ENCODE results near the gene NDUFA8. TPM values are rescaled to one million over a fixed set of nuclear protein-coding genes. Genes with fewer than 3 reads are reported as not detected.

Gene NDUFA8
- total RNA-seq, 1 donor from 2014 or later, result 32.4 TPM

GRCh38 chr9:122155796-122156195 is 3.8 kb downstream of the NDUFA8 start:
- no peaks in the 10 kb centered on the region for H3K9me3 ChIP-seq
- H3K36me3 ChIP-seq, result peaks cover 0 to 13% of the 10 kb centered on the region in 2 donors
- H3K4me1 ChIP-seq, result peaks cover 30% of the 10 kb centered on the region
- DNase-seq (ENCODE audit: extremely low spot score in 2 of 2), result no peak
- no peak overlapping the region for H3K27ac ChIP-seq
- no peak overlapping the region for H3K4me3 ChIP-seq
- intact Hi-C loops (cut with DNase I), result no loop called here
- no peak for TF ChIP-seq POLR2AphosphoS5 (IDR thresholded peaks at IDR 0.05; ENCODE audit: insufficient read depth in 1 of 2, low read depth in 1 of 2)
- TF ChIP-seq CTCF (IDR thresholded peaks at IDR 0.05), result no peak
- TF ChIP-seq POLR2A (IDR thresholded peaks at IDR 0.05), result no peak
- H3K27me3 ChIP-seq, result no peaks in the 10 kb centered on the region

GRCh38 chr9:122151267-122151828 is 8.2 kb downstream of the NDUFA8 start:
- no peaks in the 10 kb centered on the region for H3K9me3 ChIP-seq
- peaks cover 8% of the 10 kb centered on the region for H3K4me1 ChIP-seq
- peaks cover 0 to 39% of the 10 kb centered on the region in 2 donors for H3K36me3 ChIP-seq
- DNase-seq (ENCODE audit: extremely low spot score in 2 of 2), result no peak
- no peak for TF ChIP-seq POLR2A (IDR thresholded peaks at IDR 0.05)
- no peak for TF ChIP-seq POLR2AphosphoS5 (IDR thresholded peaks at IDR 0.05; ENCODE audit: insufficient read depth in 1 of 2, low read depth in 1 of 2)
- no peak for TF ChIP-seq CTCF (IDR thresholded peaks at IDR 0.05)
- H3K27me3 ChIP-seq, result no peaks in the 10 kb centered on the region
- no peak overlapping the region for H3K27ac ChIP-seq
- H3K4me3 ChIP-seq, result no peak overlapping the region
- intact Hi-C loops (cut with DNase I), result no loop called here

- Histone ChIP-seq H3K27me3 (no peaks in the 10 kb centered on the region), H3K36me3 (peaks cover 0 to 57% of the 10 kb centered on the region in 2 donors)
- intact Hi-C loops (cut with DNase I), result no loop called here
Observed at GRCh38 chr9:122145592-122145863, 14.1 kb downstream of the NDUFA8 start.

GRCh38 chr9:122144836-122145591 is 14.6 kb downstream of the NDUFA8 start:
- no peak for DNase-seq (ENCODE audit: extremely low spot score in 2 of 2)
- H3K4me1 ChIP-seq, result no peaks in the 10 kb centered on the region
- H3K27ac ChIP-seq, result no peak overlapping the region
- no peaks in the 10 kb centered on the region for H3K27me3 ChIP-seq
- intact Hi-C loops (cut with DNase I), result no loop called here
- H3K9me3 ChIP-seq, result no peaks in the 10 kb centered on the region
- no peak overlapping the region for H3K4me3 ChIP-seq
- TF ChIP-seq POLR2AphosphoS5 (IDR thresholded peaks at IDR 0.05; ENCODE audit: insufficient read depth in 1 of 2, low read depth in 1 of 2) (no peak), POLR2A (IDR thresholded peaks at IDR 0.05) (no peak), CTCF (IDR thresholded peaks at IDR 0.05) (no peak)
- H3K36me3 ChIP-seq, result peaks cover 0 to 55% of the 10 kb centered on the region in 2 donors

More at GRCh38 chr9:122145592-122145863, 14.1 kb downstream of the NDUFA8 start:
- DNase-seq (ENCODE audit: extremely low spot score in 2 of 2), result no peak
- TF ChIP-seq CTCF (IDR thresholded peaks at IDR 0.05) (no peak), POLR2A (IDR thresholded peaks at IDR 0.05) (no peak), POLR2AphosphoS5 (IDR thresholded peaks at IDR 0.05; ENCODE audit: insufficient read depth in 1 of 2, low read depth in 1 of 2) (no peak)
- Histone ChIP-seq H3K27ac (no peak overlapping the region), H3K4me1 (no peaks in the 10 kb centered on the region), H3K4me3 (no peak overlapping the region), H3K9me3 (no peaks in the 10 kb centered on the region)

- no peaks in the 10 kb centered on the region for H3K9me3 ChIP-seq
- TF ChIP-seq CTCF (IDR thresholded peaks at IDR 0.05) (no peak), POLR2AphosphoS5 (IDR thresholded peaks at IDR 0.05; ENCODE audit: insufficient read depth in 1 of 2, low read depth in 1 of 2) (no peak), POLR2A (IDR thresholded peaks at IDR 0.05) (no peak)
- H3K27ac ChIP-seq, result no peak overlapping the region
- no peaks in the 10 kb centered on the region for H3K27me3 ChIP-seq
- DNase-seq (ENCODE audit: extremely low spot score in 2 of 2), result no peak
- H3K4me1 ChIP-seq, result no peaks in the 10 kb centered on the region
- H3K36me3 ChIP-seq, result peaks cover 0 to 44% of the 10 kb centered on the region in 2 donors
- no peak overlapping the region for H3K4me3 ChIP-seq
- intact Hi-C loops (cut with DNase I), result no loop called here
Observed at GRCh38 chr9:122143876-122144405, 15.6 kb downstream of the NDUFA8 start.

Data from vagina (tissue), 2 donors.